K562 (cell line): ENCODE results near the gene GALNT7. TPM values are rescaled to one million over a fixed set of nuclear protein-coding genes. Genes with fewer than 3 reads are reported as not detected.
A peak's percentile ranks its signal among the peaks of the same experiment; 100 is the strongest.

Source experiments
- CBX5 ChIP-seq: IDR thresholded peaks from 2 replicates; pipeline ENCODE4 v1.6.1; 2014; ENCODE audit warnings: low read depth, borderline replicate concordance
- EWSR1 ChIP-seq: fragments of 450-650 bp; IDR thresholded peaks from 2 replicates; pipeline ENCODE4 v1.6.1; 2018; ENCODE audit warnings: borderline replicate concordance, mild to moderate bottlenecking, low read depth, moderate library complexity; ENCODE audit not compliant: partially characterized antibody
- GMEB1 ChIP-seq: fragments of 250-450 bp; sonication (Bioruptor Pico); IDR thresholded peaks from 2 replicates; pipeline ENCODE4 v1.4.0; 2020; ENCODE audit warnings: mild to moderate bottlenecking
- HBP1 ChIP-seq: fragments of 450-650 bp; formaldehyde crosslinking; IDR thresholded peaks from 2 replicates; pipeline ENCODE4 v1.4.0; 2022; ENCODE audit warnings: missing genetic modification characterization
- KLF13 ChIP-seq: fragments of 450-650 bp; IDR thresholded peaks from 2 replicates; pipeline ENCODE4 v1.6.1; 2016; ENCODE audit warnings: missing genetic modification characterization, low read depth, mild to moderate bottlenecking, missing compliant biosample characterization, moderate library complexity, borderline replicate concordance
- MED1 ChIP-seq: sonication (generic); formaldehyde crosslinking; IDR thresholded peaks from 2 replicates; pipeline ENCODE4 v1.8.1; 2023; ENCODE audit warnings: missing genetic modification reagents, borderline replicate concordance
- PHTF2 ChIP-seq: fragments of 250-450 bp; sonication (Bioruptor Pico); IDR thresholded peaks from 2 replicates; pipeline ENCODE4 v1.5.0; 2021; ENCODE audit warnings: mild to moderate bottlenecking
- POU5F1 ChIP-seq: fragments of 150-350 bp; IDR thresholded peaks from 2 replicates; pipeline ENCODE4 v1.6.1; 2014; ENCODE audit warnings: borderline replicate concordance, low read length, low read depth, mild to moderate bottlenecking; ENCODE audit not compliant: partially characterized antibody
- TAL1 ChIP-seq: fragments of 450-650 bp; IDR thresholded peaks from 2 replicates; pipeline ENCODE4 v1.6.1; 2016; ENCODE audit warnings: mild to moderate bottlenecking
- TRIM25 ChIP-seq: fragments of 450-650 bp; IDR thresholded peaks from 2 replicates; pipeline ENCODE4 v1.7.0; 2016; ENCODE audit warnings: borderline replicate concordance
- ZNF445 ChIP-seq: fragments of 250-450 bp; sonication (Bioruptor Pico); IDR thresholded peaks from 2 replicates; pipeline ENCODE4 v1.4.0; 2020; ENCODE audit warnings: low read depth, mild to moderate bottlenecking, moderate library complexity
- ZNF511 ChIP-seq: sonication (generic); formaldehyde crosslinking; IDR thresholded peaks from 2 replicates; pipeline ENCODE4 v1.8.0; 2022; ENCODE audit warnings: mild to moderate bottlenecking, missing genetic modification reagents
- ZNF586 ChIP-seq: fragments of 450-650 bp; formaldehyde crosslinking; conservative IDR thresholded peaks from 2 replicates; pipeline ENCODE4 v1.4.0; 2020; ENCODE audit warnings: mild to moderate bottlenecking, moderate library complexity
- ZNF717 ChIP-seq: fragments of 250-450 bp; sonication (Bioruptor Pico); IDR thresholded peaks from 2 replicates; pipeline ENCODE4 v1.5.0; 2021
- polyA plus RNA-seq, 8 experiments: library from polyadenylated mRNA; depleted of rRNA in 4 of 8; stranded (reverse) in 5 of 8; unstranded in 3 of 8; fragments of >200 nt; fragmentation: Nextera tagmentation in 2 of 8; fragmentation: Illumina TruSeq in 1 of 8; extraction: Ambion mirVana in 2 of 8; extraction: Trizol in 1 of 8; gene quantifications; 2 replicates each; pipeline versions ENCODE4 v1.2.1 to v1.2.3, GENCODE V29; 2011 to 2014; ENCODE audit warnings: inconsistent platforms in 1 of 8, missing spikeins in 1 of 8
- total RNA-seq, 7 experiments: library from RNA; depleted of rRNA in 6 of 7; stranded (reverse); fragments of >200 nt in 6 of 7; fragmentation: Illumina TruSeq in 2 of 7; extraction: Trizol in 2 of 7; gene quantifications; 2 replicates each; pipeline versions ENCODE4 v1.2.1 to v1.2.3, GENCODE V29; 2011 to 2021; ENCODE audit warnings: low replicate concordance in 1 of 7
- TF ChIP-seq, protein P1 (sequence below): fragments of 450-650 bp; formaldehyde crosslinking; conservative IDR thresholded peaks from 2 replicates; pipeline ENCODE4 v1.4.0; 2022; ENCODE audit warnings: mild to moderate bottlenecking, missing genetic modification characterization
- TF ChIP-seq, protein P2 (sequence below): fragments of 250-450 bp; sonication (Bioruptor Pico); IDR thresholded peaks from 2 replicates; pipeline ENCODE4 v1.4.0; 2020
- TF ChIP-seq, protein P3 (sequence below): fragments of 450-650 bp; formaldehyde crosslinking; IDR thresholded peaks from 2 replicates; pipeline ENCODE4 v1.4.0; 2022; ENCODE audit warnings: mild to moderate bottlenecking, moderate library complexity

The GALNT7 gene
- total and polyA plus RNA-seq, 9 of the 15 experiments (the other 6 are each of a cell fraction or from before 2014, with no cell fraction given), result 16.7 to 38.7 (median 31.1) TPM

DNA sequence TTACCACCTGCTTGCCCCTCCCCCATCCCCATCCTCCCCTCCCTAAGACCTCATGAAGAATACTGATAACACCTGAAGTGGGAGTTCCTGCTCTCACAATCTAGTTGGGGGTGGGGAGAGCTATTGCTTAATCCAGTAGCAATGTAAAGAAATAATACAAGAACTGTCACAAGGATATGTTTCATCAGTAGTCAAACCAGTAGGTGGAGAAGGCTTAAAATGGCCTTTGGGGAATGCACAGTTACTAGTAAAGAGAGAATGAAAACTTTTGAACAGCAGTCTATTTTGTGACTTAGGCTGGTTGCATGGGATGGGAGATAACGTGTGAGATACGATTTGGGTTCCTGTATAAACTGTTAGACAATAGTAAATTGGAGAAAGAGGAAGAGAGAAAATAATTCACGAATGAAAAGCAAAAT, 6.0 kb downstream of the GALNT7 start (continued):
- TF ChIP-seq, protein P1, sequence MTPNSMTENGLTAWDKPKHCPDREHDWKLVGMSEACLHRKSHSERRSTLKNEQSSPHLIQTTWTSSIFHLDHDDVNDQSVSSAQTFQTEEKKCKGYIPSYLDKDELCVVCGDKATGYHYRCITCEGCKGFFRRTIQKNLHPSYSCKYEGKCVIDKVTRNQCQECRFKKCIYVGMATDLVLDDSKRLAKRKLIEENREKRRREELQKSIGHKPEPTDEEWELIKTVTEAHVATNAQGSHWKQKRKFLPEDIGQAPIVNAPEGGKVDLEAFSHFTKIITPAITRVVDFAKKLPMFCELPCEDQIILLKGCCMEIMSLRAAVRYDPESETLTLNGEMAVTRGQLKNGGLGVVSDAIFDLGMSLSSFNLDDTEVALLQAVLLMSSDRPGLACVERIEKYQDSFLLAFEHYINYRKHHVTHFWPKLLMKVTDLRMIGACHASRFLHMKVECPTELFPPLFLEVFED (CRISPR knock-in tag), result no peak
- no peak for TF ChIP-seq PHTF2 (CRISPR knock-in tag)
- no peak for TF ChIP-seq POU5F1
- TF ChIP-seq KLF13 (tag), result no peak
- no peak for TF ChIP-seq TRIM25
- TF ChIP-seq ZNF717 (CRISPR knock-in tag), result no peak
- no peak for TF ChIP-seq EWSR1
- TF ChIP-seq MED1 (CRISPR knock-in tag), result no peak
- TF ChIP-seq ZNF586 (CRISPR knock-in tag), result no peak
- peak; percentile 59 for TF ChIP-seq TAL1
- TF ChIP-seq, protein P2, sequence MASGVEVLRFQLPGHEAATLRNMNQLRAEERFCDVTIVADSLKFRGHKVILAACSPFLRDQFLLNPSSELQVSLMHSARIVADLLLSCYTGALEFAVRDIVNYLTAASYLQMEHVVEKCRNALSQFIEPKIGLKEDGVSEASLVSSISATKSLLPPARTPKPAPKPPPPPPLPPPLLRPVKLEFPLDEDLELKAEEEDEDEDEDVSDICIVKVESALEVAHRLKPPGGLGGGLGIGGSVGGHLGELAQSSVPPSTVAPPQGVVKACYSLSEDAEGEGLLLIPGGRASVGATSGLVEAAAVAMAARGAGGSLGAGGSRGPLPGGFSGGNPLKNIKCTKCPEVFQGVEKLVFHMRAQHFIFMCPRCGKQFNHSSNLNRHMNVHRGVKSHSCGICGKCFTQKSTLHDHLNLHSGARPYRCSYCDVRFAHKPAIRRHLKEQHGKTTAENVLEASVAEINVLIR (CRISPR knock-in tag), result no peak
- TF ChIP-seq CBX5, result no peak
- TF ChIP-seq ZNF511 (CRISPR knock-in tag), result no peak
- TF ChIP-seq, protein P3, sequence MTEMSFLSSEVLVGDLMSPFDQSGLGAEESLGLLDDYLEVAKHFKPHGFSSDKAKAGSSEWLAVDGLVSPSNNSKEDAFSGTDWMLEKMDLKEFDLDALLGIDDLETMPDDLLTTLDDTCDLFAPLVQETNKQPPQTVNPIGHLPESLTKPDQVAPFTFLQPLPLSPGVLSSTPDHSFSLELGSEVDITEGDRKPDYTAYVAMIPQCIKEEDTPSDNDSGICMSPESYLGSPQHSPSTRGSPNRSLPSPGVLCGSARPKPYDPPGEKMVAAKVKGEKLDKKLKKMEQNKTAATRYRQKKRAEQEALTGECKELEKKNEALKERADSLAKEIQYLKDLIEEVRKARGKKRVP, result no peak
- no peak for TF ChIP-seq ZNF445 (CRISPR knock-in tag)
- no peak for TF ChIP-seq GMEB1 (CRISPR knock-in tag)
- no peak for TF ChIP-seq HBP1
